ENCODE data around the gene MRPS11. TPM values are rescaled to one million over a fixed set of nuclear protein-coding genes. Genes with fewer than 3 reads are reported as not detected.

Gene MRPS11
- polyA plus RNA-seq, 1 donor from 2014 or later, result 57.5 TPM

GRCh38 chr15:88463870-88464532 is 3.5 kb upstream of the MRPS11 start:
- no peaks in the 10 kb centered on the region for H3K9me2 ChIP-seq (ENCODE audit: insufficient read depth, low read length)
- no peak overlapping the region for H3K4me3 ChIP-seq (ENCODE audit: low read length)
- H2AFZ ChIP-seq (ENCODE audit: low read depth, low read length), result no peak overlapping the region
- H3K79me2 ChIP-seq (replicated peaks; ENCODE audit: insufficient read depth, low read length), result peaks cover 28% of the 10 kb centered on the region
- TF ChIP-seq SMC3 (conservative IDR thresholded peaks at IDR 0.05; ENCODE audit: poor library complexity) (no peak), REST (IDR thresholded peaks at IDR 0.05; ENCODE audit: borderline replicate concordance) (no peak), TAF1 (IDR thresholded peaks at IDR 0.05; ENCODE audit: low read depth) (no peak), CTCF (IDR thresholded peaks at IDR 0.05; ENCODE audit: poor library complexity, severe bottlenecking) (no peak), RAD21 (conservative IDR thresholded peaks at IDR 0.05) (no peak), EZH2 (IDR thresholded peaks at IDR 0.05; ENCODE audit: borderline replicate concordance, insufficient read depth, low read length, poor library complexity, severe bottlenecking) (no peak), POLR2AphosphoS5 (IDR thresholded peaks at IDR 0.05) (no peak), EP300 (conservative IDR thresholded peaks at IDR 0.05; ENCODE audit: poor library complexity, severe bottlenecking) (no peak), MXI1 (conservative IDR thresholded peaks at IDR 0.05; ENCODE audit: poor library complexity, severe bottlenecking) (no peak)
- H3K27ac ChIP-seq (ENCODE audit: low read length), result no peak overlapping the region
- H4K20me1 ChIP-seq (ENCODE audit: insufficient read depth), result no peaks in the 10 kb centered on the region
- H3K9me3 ChIP-seq (ENCODE audit: low read length), result no peaks in the 10 kb centered on the region
- H3F3A ChIP-seq (ENCODE audit: insufficient read depth, low read length, poor library complexity, severe bottlenecking), result no peaks in the 10 kb centered on the region
- no peak overlapping the region for H3K9ac ChIP-seq (ENCODE audit: low read length)
- no peak overlapping the region for H3K4me2 ChIP-seq (ENCODE audit: low read length)
- no peaks in the 10 kb centered on the region for H3K27me3 ChIP-seq (ENCODE audit: insufficient read depth, low read depth, low read length)
- peaks cover 5% of the 10 kb centered on the region for H3K36me3 ChIP-seq (ENCODE audit: insufficient read depth, low read length)

- Histone ChIP-seq H2AFZ (ENCODE audit: low read depth, low read length) (no peak overlapping the region), H3K27me3 (ENCODE audit: insufficient read depth, low read depth, low read length) (no peaks in the 10 kb centered on the region), H3K79me2 (replicated peaks; ENCODE audit: insufficient read depth, low read length) (peaks cover 28% of the 10 kb centered on the region), H3K27ac (ENCODE audit: low read length) (no peak overlapping the region), H3K9ac (ENCODE audit: low read length) (peak overlapping the region; percentile 77), H3K36me3 (ENCODE audit: insufficient read depth, low read length) (peaks cover 5% of the 10 kb centered on the region), H3K9me3 (ENCODE audit: low read length) (no peaks in the 10 kb centered on the region), H3K9me2 (ENCODE audit: insufficient read depth, low read length) (no peaks in the 10 kb centered on the region), H3K4me3 (ENCODE audit: low read length) (peak overlapping the region; percentile 84), H3K4me2 (ENCODE audit: low read length) (no peak overlapping the region), H4K20me1 (ENCODE audit: insufficient read depth) (no peaks in the 10 kb centered on the region), H3F3A (ENCODE audit: insufficient read depth, low read length, poor library complexity, severe bottlenecking) (no peaks in the 10 kb centered on the region)
- TF ChIP-seq CTCF (IDR thresholded peaks at IDR 0.05; ENCODE audit: poor library complexity, severe bottlenecking), result no peak
- TF ChIP-seq TAF1 (IDR thresholded peaks at IDR 0.05; ENCODE audit: low read depth), result no peak
- TF ChIP-seq EZH2 (IDR thresholded peaks at IDR 0.05; ENCODE audit: borderline replicate concordance, insufficient read depth, low read length, poor library complexity, severe bottlenecking), result no peak
- no peak for TF ChIP-seq POLR2AphosphoS5 (IDR thresholded peaks at IDR 0.05)
- no peak for TF ChIP-seq MXI1 (conservative IDR thresholded peaks at IDR 0.05; ENCODE audit: poor library complexity, severe bottlenecking)
- no peak for TF ChIP-seq EP300 (conservative IDR thresholded peaks at IDR 0.05; ENCODE audit: poor library complexity, severe bottlenecking)
- TF ChIP-seq REST (IDR thresholded peaks at IDR 0.05; ENCODE audit: borderline replicate concordance), result no peak
Measured at GRCh38 chr15:88465633-88466224, 1.8 kb upstream of the MRPS11 start.

Data from neural cell (in vitro differentiated cells).